Adrenal gland (tissue), 5 donors: ENCODE results near the gene RIPOR3.

ENCODE experiments used
- CTCF ChIP-seq, 6 experiments: fragments of 450-650 bp in 4 of 6; fragments of 200-600 bp in 2 of 6; sonication (generic) in 1 of 6; IDR thresholded peaks; 1 replicate in 5 of 6; 2 replicates in 1 of 6; pipeline versions ENCODE4 v1.5.1 to v1.8.0; 2016 to 2021; ENCODE audit warnings: antibody characterized with exemption in 6 of 6, mild to moderate bottlenecking in 2 of 6, moderate library complexity in 1 of 6
- POLR2A ChIP-seq, 2 donors: fragments of 450-650 bp; IDR thresholded peaks; one replicate each; pipeline ENCODE4 v1.6.1; 2017; ENCODE audit warnings: antibody characterized with exemption in 2 of 2, mild to moderate bottlenecking in 2 of 2, moderate library complexity in 1 of 2
- donor health status: DM: no; HTN: no; CAD: no.

- TF ChIP-seq CTCF (IDR thresholded peaks at IDR 0.05) (no peak), POLR2A (IDR thresholded peaks at IDR 0.05) (no peak)
Measured at GRCh38 chr20:50602432-50603088, 88.8 kb downstream of the RIPOR3 start.
